Peyer's patch (tissue), 4 donors: ENCODE measurements around the gene SMYD3.

Experiments
- CTCF ChIP-seq, 6 experiments: fragments of 450-650 bp in 4 of 6; fragments of 200-600 bp in 2 of 6; sonication (generic) in 1 of 6; IDR thresholded peaks; one replicate each; pipeline ENCODE4 v1.5.1; 2017 to 2019; ENCODE audit warnings: antibody characterized with exemption in 6 of 6, mild to moderate bottlenecking in 3 of 6, moderate library complexity in 1 of 6
- POLR2A ChIP-seq, 2 donors: fragments of 450-650 bp; IDR thresholded peaks; one replicate each; pipeline ENCODE4 v1.5.1; 2017; ENCODE audit warnings: antibody characterized with exemption in 2 of 2, mild to moderate bottlenecking in 2 of 2, moderate library complexity in 2 of 2

- TF ChIP-seq CTCF (IDR thresholded peaks at IDR 0.05) (no peak), POLR2A (IDR thresholded peaks at IDR 0.05) (no peak)
These were observed 427.0 kb downstream of the SMYD3 start for GRCh38 chr1:246080031-246080430.
